Activated CD4-positive, CD25-positive, alpha-beta regulatory T cell (primary cell): ENCODE data around the gene ZNF316.

ENCODE experiments used
- DNase-seq, 4 experiments: peaks; one replicate each; lab custom pipeline; 2025; lab: John Stamatoyannopoulos, UW

ZNF316 gene

DNA sequence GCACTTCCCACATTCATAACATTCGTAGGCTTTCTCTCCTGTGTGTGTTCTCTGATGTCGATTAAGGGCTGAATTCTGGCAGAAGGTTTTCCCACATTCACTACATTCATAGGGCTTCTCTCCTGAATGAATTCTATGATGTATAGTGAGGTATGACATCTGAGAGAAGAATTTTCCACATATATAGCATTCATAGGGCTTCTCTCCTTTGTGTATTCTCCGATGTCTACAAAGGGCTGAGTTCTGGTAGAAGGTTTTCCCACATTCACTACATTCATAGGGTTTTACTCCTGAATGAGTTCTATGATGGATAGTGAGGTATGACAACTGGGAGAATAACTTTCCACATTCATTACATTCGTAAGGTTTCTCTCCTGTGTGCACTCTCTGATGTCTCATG is 54.0 kb downstream of the ZNF316 start:
- no peak for DNase-seq

DNA sequence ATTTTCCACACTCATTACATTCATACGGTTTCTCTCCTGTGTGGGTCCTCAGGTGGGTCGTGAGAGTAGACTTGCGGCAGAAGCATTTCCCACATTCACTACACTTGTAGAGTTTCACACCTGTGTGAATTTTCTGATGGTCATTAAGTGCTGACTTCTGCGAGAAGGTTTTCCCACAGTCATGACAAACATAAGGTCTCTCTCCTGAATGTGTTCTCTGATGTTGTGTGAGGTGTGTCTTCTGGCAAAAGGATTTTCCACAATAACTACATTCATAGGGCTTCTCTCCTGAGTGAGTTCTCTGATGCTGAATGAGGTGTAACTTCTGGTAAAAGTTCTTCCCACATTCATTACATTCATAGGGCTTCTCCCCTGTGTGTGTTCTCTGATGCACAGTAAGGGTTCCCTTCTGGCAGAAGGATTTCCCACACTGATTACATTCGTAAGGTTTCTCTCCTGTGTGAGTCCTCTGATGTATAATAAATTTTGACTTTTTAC is 54.5 kb downstream of the ZNF316 start:
- no peak for DNase-seq

GRCh38 chr7:6700793-6701192 is 63.7 kb downstream of the ZNF316 start:
- DNase-seq, result no peak

DNA sequence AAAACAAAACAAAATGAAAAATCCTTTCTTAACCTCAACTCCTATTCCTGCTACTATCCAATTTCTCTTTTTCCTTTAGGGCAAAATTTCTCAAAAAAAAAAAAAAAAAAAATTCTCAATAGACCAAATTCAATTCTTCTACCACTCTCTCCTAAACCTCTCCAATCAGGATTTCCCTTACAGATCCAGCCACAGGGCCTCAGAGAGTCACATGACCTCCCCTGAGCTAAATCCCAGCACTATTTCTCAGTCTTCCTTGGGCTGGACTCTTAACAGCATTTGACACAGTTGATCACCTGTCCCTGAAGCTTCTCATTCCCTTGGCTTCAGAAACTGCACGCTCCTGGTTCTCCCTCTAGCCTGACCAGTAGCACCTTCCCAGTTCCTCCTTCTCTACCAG is 64.7 kb downstream of the ZNF316 start:
- no peak for DNase-seq
